ENCODE results near the gene P2RY2. TPM values are rescaled to one million over a fixed set of nuclear protein-coding genes. Genes with fewer than 3 reads are reported as not detected.

Gene P2RY2
- total RNA-seq, 2 donors from 2014 or later, result 9.5 to 14.7 TPM

DNA sequence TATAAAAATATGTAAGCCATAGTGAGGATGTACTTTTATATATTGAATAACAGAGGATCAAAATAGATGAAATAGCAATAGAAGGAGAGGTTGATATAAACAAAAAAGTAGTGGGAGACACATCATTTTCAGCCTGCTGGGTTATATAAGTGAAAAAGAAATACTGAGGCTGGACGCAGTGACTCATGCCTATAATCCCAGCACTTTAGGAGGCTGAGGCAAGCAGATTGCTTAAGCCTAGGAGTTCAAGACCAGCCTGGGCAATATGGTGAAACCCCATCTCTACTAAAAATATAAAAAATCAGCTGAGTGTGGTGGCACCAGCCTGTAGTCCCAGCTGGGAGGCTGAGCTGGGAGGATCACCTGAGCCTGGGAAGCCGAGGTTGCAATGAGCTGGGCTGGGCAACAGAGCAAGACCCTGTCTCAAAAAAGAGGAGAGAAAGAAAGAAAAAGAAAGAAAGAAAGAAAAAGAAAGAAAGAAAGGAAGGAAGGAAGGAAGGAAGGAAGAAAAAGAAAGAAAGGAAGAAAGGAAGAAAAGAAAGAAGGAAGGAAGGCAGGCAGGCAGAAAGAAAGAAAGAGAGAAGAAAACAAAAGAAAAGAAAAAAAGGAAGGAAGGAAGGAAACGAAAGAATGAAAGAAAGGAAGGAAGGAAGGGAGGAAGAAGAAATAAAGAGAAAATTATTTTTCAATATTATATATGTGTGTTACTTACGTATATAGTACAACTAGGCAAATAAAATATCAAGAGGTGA, 7.0 kb upstream of the P2RY2 start:
- Histone ChIP-seq H3K9me3 (no peaks in the 10 kb centered on the region), H3K4me3 (no peak overlapping the region), H3K36me3 (no peaks in the 10 kb centered on the region), H3K27me3 (no peaks in the 10 kb centered on the region), H3K4me1 (peaks cover 0 to 6% of the 10 kb centered on the region in 2 donors), H3K27ac (no peak overlapping the region)
- TF ChIP-seq, protein P1, sequence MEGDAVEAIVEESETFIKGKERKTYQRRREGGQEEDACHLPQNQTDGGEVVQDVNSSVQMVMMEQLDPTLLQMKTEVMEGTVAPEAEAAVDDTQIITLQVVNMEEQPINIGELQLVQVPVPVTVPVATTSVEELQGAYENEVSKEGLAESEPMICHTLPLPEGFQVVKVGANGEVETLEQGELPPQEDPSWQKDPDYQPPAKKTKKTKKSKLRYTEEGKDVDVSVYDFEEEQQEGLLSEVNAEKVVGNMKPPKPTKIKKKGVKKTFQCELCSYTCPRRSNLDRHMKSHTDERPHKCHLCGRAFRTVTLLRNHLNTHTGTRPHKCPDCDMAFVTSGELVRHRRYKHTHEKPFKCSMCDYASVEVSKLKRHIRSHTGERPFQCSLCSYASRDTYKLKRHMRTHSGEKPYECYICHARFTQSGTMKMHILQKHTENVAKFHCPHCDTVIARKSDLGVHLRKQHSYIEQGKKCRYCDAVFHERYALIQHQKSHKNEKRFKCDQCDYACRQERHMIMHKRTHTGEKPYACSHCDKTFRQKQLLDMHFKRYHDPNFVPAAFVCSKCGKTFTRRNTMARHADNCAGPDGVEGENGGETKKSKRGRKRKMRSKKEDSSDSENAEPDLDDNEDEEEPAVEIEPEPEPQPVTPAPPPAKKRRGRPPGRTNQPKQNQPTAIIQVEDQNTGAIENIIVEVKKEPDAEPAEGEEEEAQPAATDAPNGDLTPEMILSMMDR (IDR thresholded peaks at IDR 0.05), result no peak
- DNase-seq (ENCODE audit: low spot score), result no peak

DNA sequence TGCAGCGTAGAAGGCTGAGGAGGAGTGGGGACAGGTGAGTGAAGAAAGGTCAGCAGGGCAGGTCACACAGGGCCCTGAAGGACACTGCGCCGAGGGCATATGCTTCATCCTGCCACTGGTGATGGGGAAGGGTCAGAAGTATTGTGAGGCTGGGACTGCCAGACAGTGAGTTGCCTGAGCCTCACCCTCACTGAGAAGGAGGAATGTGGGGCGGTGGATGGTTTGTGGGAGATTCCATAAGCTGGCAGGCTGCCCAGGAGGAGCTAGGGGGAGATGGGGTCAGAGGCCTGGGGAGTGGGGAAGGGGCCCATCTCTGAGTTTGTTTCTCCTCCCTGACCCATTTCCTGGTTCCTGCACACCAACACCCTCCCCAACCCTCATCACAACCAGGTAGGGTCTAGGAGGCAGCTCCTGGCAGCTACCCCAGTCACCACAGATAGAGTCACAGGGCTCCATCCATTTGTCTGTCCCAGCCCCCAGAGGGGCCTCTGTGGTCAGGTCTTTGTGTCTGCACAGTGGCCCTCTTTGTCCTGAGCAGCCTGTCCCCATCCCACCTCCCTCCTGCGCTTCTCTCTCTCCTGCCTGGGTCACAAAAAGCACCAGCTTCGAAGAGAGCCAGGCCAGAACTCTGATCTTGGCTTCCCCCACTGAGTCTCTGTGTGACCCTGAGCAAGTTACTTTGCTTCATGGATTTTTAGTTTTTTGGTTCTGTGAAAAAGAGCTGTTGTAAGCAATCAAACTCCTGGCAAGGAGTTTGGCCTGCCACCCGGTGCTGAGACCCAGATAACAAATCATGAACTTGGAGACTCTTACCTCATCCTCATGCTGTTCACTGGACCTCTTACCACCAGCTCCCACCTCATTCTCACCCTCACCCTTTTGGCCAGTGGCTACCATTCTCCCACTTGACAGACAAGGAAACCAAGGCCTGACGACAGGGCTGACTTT, 4.6 kb upstream of the P2RY2 start:
- TF ChIP-seq, protein P1 (IDR thresholded peaks at IDR 0.05), result no peak

DNA sequence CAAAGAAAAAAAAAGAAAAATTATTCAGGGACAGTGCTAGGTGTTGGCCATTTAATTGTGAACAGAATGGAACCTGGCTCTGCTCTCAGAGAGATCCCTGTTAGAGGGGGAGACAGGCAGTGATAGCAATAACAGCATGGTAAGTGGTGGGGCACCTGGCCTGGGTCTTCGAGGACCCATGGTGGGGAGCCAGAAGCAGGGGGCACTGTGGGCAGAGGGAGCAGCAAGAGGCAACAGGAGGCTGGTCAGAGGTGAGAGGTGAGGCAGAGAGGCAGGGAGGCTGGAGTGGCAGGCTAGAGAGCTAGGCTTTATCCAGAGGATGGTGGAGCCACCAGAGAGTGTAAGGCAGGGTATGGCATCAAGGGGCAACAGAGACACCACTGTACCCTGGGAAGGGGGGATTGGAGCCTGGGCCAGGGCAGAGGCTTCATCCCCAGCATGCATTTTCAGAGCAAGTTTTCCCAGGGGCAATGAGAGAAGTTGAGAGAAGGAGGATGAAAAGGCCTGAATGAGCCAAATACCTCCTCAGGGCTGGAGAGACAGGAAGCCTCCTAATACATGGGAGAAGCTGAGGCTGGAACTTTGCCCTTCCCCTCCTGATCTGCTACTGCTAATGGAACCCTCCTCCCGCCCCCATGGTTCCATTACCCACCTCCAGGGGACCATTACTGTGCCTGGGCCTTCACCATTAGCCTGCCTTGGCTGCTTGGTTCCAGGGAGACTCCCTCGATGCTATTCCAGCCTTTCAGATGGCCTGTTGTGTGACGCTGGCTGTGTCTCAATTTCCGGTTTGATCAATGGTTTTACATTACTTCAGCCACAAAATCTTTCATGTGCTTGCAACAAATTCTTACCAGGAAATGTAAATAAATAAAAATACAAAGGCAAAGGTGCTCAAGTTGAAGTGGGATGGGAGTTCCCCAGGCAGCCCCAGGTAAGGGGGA, 2.6 kb upstream of the P2RY2 start:
- Histone ChIP-seq H3K4me1 (peaks cover 0 to 43% of the 10 kb centered on the region in 2 donors), H3K27ac (no peak overlapping the region), H3K36me3 (no peaks in the 10 kb centered on the region), H3K4me3 (no peak overlapping the region), H3K9me3 (no peaks in the 10 kb centered on the region), H3K27me3 (no peaks in the 10 kb centered on the region)
- no peak for DNase-seq (ENCODE audit: low spot score)
- TF ChIP-seq, protein P1 (IDR thresholded peaks at IDR 0.05), result no peak

More for the DNA sequence above, 4.6 kb upstream of the P2RY2 start:
- no peak overlapping the region for H3K27ac ChIP-seq
- no peaks in the 10 kb centered on the region for H3K9me3 ChIP-seq
- peaks cover 0 to 24% of the 10 kb centered on the region in 2 donors for H3K4me1 ChIP-seq
- no peak overlapping the region for H3K4me3 ChIP-seq
- no peaks in the 10 kb centered on the region for H3K27me3 ChIP-seq
- DNase-seq (ENCODE audit: low spot score), result no peak
- no peaks in the 10 kb centered on the region for H3K36me3 ChIP-seq

DNA sequence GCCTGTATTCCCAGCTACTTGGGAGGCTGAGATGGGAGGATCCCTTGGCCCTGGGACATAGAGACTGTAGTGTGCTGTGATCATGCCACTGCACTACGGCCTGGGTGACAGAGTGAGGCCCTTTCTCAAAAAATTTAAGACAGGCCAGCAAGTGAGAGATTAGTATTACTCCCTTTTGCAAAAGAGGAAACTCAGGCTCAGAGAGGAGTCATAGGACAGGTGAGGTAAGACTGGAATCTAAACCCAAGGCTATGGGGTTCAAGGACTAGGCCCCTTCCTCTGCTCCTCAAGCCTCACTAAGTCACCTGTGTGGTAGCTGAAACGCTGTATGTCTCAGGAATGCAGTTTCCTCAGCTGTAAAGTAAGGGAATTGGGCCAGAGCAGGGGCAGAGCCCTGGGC, 1.6 kb upstream of the P2RY2 start:
- Histone ChIP-seq H3K27me3 (no peaks in the 10 kb centered on the region), H3K9me3 (no peaks in the 10 kb centered on the region), H3K4me3 (no peak overlapping the region), H3K4me1 (peaks cover 0 to 43% of the 10 kb centered on the region in 2 donors), H3K27ac (no peak overlapping the region), H3K36me3 (no peaks in the 10 kb centered on the region)
- DNase-seq (ENCODE audit: low spot score), result no peak
- TF ChIP-seq, protein P1 (IDR thresholded peaks at IDR 0.05), result no peak

DNA sequence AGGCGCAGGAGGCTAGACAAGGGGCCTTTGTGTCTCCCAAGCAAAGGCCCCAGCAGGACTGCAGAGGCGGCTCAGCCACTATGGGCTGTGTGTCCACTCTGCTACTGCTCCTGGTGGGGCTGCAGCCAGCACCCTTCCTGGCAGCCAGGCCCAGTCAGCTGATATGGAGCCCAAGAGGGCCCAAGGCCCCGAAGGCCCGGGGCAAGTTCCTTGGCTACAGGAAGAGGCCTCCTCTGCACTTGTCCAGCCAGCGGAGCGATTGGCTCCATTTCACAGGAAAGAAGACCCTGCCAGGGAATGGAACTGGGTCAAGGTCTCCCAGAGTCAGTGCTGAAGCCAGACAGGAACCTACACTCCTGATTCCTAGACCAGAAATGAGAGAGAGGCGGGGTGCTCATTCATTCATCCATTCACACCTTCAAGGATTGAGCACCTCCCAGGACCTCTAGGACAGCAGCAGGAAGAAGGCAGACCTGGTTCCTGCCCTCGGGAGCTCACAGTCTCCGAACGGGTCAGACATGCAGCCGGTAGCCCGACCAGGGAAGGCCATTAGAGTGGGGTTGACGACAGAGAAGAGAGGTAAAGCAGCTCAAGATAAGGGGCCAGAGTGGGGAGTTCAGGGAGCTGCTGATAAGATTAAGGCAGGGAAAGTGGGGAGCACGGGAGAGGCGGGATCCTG, 811 bp upstream of the P2RY2 start:
- Histone ChIP-seq H3K4me3 (peak overlapping the region; percentile 36 to 64), H3K36me3 (no peaks in the 10 kb centered on the region), H3K27ac (peak overlapping the region; percentile 59 to 76), H3K9me3 (no peaks in the 10 kb centered on the region), H3K27me3 (no peaks in the 10 kb centered on the region), H3K4me1 (peaks cover 0 to 43% of the 10 kb centered on the region in 2 donors)
- TF ChIP-seq, protein P1 (IDR thresholded peaks at IDR 0.05), result no peak
- DNase-seq (ENCODE audit: low spot score), result no peak

All from right atrium auricular region (tissue), 2 donors.